HG02840 (cell line): Measurements from ENCODE around the gene OTOL1.
"Not testable (repeated sequence)": the region's sequence is repeated elsewhere in the genome, so short reads cannot be mapped to it uniquely, and the experiment has no call there.

ENCODE experiments used
- ATAC-seq: cut with Tn5 transposase; IDR thresholded peaks from one replicate; pipeline ENCODE4 v1.9.1; 2021; ENCODE audit warnings: mild to moderate bottlenecking, moderate library complexity, moderate number of reproducible peaks; ENCODE audit not compliant: unreplicated experiment, low FRiP score

The OTOL1 gene

DNA sequence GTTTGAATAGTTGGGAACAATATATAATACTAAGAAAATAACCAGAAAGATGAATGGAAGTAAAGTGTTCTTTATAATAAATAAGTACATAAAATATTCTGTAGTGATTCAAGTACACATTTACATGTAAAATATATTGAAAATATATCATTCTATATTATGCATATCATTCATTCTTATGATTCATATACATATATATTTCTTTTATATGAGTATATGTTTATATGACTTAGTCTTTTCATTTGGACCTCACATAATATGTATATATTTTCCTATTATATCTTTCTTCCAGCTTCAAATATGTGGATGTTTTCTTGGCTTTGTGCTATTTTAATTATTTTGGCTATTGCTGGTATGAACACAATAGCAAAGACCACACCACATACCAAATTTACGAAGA lies at the start of gene OTOL1:
OTOL1 (plus strand) TSS at position 301 of the 400 bp plus-strand sequence; CDS start at position 301, 0 bp downstream.
- ATAC-seq: no peak

DNA sequence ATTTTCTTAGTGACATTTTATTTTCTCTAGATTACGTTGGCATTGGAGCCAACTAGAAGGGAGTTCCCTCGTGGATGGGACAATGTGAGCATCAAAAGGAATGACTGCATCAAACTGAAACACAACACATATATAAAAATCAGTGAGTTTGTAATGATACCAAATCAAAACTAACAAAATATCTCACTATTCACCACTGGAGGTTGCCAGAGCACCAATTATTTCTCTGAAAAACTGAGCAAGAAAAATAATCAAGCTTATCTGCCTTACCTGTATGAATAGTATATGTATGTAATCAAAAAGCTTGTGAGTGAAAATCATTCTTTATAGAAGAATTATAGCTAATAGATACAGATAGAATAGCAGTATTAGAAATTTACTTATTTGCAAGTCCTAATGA lies 46.8 kb upstream of the OTOL1 start:
- ATAC-seq: no peak

DNA sequence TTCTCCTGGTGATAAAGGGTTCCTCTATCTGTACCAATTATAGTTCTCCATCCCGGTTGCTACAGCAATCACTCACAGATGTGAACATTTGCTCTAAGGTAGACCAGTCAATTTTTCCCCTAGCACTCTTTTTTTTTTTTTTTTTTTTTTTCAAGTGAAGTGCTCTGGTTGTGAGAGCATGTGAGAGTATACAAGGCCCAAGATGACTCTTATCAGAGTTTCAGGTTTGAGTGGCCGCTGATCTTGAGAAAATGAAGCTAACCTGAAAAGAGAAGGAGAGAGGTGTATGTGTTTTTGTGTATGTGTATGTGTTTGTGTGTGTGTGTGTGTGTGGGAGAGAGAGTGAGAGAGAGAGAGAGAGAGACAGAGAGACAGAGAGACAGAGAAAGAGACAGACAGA lies 44.4 kb upstream of the OTOL1 start:
- ATAC-seq: no peak

DNA sequence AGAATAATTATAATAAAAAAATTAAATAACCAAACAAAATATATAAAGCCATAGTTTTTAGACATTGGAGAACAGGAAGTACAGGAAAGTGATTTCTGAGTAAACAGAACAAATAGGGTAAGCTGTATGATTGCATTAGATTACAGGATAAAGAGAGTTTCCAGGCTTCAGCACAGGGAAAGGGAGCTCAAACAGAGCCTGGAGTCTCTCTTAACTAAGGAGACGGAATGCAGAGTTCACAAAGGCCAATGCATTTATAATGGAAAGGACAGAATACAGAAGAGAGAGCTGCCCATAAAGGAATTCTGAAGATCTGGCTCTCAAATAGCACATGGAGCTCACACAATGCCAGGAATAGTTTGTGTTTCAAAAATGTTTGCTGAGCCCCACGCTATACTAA lies 42.0 kb upstream of the OTOL1 start:
- ATAC-seq: no peak

DNA sequence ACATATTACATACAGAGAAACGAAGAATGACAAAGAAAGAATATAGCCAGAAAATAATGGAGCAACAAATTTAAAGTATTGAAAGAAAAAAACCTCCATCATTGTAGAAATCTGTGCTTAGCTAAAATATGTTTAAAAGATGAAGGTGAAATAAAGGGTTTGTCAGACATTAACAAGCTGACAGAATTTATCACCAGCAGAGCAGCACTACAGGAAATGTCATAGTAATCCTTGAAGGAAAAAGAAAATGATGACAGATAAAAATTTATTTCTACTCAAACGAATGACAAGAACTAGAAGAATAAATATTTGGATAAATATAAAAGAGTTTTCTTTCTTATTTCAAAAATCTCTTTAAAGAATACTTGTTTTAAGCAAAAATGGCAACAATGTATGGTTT lies 40.6 kb upstream of the OTOL1 start:
- no peak for ATAC-seq

DNA sequence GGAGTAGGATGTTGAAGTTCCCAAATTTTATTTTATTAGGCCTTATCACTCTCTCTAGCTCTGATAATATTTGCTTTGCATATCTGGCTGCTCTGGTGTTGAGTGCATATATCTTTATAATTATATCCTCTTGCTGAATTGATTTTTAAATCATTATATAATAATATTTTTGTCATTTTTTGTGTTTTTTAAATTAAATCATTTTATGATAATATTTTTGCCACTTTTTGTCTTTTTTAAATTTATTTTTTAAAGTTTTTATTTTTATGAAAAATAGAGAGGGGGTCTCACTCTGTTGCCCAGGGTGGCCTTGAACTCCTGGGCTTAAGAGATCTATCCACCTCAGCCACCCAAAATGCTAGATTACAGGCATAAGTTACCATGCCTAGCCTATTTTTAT lies 34.5 kb upstream of the OTOL1 start:
- no peak for ATAC-seq

DNA sequence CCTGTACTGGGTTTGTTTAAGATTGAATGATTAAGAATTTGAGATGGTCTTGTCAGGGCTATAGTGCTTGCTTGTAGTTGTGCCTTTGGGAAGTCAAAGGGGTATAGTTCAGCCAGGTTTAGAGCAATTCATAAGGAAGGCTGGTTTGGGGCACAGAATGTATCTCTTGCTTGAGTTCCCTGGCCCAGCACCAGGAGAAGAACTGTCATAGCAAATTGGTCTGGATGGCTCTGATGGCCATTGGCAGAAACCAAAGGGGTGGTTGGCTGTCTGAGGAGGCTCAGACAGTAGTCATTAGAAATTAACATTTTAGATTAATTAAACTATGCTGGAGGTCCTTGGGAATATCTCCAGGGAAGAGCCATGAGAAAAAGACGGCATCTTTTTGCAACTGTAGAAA lies 25.4 kb upstream of the OTOL1 start:
- ATAC-seq: no peak

DNA sequence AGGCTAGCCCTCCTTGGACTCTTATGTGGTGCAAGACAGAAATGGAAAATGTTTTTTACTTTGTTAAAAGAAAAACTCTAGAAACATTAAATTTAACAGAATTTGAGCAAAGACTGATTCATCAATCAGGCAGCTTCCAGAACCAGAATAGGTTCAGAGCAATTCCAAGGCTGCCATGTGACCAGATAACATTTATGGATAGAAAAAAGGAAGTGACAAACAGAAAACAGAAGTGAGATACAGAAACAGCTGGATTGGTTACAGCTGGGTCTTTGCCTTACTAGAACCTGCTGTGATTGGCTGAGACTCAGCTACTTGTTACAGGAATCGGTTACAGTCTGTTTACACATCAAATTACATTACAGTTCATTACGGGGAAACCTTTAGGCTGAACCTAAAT lies 22.5 kb upstream of the OTOL1 start:
- ATAC-seq: no peak

DNA sequence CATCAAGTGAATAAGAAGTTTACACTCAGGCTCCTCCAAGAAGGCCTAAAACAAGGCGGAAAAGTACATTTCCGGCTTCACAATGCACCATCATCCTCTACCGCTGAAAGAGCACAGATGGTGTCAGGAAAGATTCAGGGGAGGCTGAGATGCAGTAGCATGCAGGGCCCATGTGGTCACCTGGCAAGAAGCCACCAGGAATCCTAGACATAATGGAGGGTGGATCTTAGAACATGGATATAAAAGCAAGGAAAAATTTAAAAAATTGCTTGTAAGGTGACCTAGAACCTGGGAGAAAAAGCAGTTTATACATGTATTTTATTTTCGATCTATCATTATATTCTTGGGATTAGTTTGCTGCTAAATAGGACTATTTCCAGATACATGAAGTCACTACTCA lies 21.9 kb upstream of the OTOL1 start:
- no peak for ATAC-seq

DNA sequence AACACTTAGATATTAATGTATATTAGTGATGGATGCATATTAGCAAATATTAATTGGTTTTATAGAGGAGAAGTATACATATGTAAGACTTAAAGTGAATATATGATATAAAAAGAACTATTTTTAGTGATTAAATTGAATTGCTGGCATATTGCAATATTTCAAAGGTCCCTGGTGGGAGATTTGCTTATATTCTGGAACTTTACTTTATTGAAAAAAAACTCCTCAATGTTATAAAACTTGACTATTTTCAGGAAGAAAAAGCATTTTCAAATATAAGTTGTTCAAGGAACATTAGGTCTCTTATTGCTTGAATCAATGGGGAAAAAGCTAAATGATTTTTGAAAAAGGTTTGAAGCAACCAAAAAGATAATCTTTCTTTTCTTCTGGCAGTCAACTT lies 21.4 kb upstream of the OTOL1 start:
- no peak for ATAC-seq

DNA sequence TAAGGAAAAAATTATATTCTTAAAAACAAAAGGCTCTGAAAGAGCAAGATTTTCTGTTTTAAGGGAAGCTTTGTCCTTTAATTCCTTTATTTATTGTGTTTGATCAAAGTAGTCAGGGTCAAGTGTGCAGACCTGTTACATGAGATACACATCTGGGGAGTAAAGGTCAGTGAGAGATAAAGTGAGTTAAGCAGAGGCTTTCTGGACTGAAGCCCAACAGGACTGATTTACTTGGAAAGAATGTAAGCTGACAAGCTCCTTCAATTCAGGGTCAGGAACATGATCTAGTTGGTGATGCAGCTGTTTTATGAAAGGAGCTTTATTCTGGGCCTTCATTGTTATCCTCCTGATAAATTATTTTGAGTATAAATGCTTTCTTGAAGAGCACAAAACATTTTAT lies 20.7 kb upstream of the OTOL1 start:
- ATAC-seq: no peak

DNA sequence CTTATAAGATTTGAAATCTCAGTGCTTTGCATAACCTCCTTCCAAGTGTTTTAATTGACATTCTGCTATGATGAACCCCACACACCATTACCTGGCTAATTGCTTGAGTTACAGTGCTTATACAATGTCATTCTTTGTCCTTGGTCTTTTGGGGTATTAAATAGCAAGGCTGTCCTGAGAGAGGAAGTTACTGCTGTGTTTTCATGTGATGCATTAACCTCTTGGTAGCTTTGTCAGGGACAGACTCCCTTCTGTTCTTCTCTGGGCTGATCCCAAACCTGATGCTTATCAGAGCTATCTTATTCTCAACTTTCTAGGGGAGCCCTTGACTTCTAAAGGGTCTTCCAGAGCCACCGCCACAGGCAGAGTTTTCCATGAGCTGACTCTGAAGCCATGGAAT lies 12.4 kb upstream of the OTOL1 start:
- no peak for ATAC-seq

DNA sequence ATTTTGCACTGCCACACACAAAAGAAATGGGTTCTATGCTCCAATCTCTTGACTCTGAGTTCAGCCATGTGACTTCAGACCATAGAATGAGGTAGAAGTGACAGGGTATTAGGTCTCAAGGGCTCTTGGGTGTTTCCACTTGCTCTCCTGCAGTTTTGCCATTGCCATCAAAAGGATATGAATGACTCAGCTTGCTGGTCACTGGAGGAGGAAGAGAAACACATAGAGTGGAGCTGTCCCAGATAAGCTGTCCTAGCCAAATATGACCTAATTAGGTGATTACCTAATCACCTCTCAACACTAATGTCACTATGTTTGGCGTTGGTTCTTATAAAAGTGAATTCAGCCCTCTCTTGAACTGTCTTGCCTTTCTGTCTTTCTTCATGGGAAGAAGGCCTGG lies 8.3 kb upstream of the OTOL1 start:
- peak; percentile 49 for ATAC-seq

DNA sequence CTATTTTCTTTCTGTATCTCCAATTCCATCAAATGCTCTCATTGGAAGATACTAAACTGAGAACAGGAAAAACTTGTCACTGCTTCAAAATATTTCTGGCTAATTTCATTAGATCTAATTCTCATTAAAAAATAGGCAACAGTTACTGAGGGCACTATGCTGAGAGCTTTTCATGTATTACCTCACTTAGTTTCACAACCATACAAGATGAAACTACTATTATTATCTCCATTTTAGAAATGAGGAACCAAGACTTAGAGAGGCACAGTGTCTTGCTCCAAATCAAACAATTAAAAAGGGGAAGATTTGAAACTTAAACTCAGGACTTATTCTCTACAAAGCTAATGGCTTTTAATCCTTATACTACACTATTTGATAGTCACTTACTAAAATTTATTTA lies 7.2 kb upstream of the OTOL1 start:
- peak; percentile 96 for ATAC-seq

DNA sequence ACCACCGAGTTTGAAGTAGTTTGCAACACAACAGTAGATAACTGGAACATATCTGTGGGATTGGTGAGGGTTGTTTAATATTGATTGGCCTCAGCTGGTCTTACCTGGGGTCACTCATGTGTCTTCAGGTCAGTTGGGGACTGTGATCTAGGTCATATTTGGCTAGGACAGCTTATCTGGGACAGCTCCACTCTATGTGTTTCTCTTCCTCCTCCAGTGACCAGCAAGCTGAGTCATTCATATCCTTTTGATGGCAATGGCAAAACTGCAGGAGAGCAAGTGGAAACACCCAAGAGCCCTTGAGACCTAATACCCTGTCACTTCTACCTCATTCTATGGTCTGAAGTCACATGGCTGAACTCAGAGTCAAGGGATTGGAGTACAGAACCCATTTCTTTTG lies 5.8 kb upstream of the OTOL1 start:
- not testable (repeated sequence) for ATAC-seq

DNA sequence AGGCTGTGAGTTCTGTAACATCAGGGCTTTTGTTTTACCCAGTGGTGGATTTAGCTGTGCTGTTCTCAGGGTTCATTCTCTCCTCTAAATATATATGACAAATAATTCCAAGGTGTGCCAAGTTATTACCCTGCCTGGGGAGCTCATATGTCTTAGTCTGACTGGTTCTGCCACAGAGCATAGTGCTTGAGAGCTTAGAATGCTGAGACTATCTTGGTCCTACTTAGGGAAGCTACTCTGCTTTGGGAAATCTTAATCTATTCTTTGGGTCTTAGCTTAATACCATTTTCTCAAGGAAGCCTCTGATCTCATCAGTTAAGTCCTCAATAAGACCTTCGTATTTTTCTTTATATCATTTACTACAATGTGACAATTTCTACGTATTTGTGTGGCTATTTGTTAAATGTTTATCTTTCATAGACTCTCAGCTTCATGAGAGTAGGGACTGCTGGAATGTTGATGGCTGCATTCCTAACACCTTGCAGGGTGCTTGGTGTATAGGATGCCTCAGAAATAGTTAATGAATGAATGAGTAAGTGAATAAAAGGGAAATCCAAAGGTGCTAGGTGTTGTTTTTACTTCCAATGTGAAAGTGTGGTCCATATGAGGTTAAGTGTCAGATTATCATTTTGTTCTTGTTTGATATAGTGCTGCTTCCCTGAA lies 1.8 kb downstream of the OTOL1 start:
- no peak for ATAC-seq

DNA sequence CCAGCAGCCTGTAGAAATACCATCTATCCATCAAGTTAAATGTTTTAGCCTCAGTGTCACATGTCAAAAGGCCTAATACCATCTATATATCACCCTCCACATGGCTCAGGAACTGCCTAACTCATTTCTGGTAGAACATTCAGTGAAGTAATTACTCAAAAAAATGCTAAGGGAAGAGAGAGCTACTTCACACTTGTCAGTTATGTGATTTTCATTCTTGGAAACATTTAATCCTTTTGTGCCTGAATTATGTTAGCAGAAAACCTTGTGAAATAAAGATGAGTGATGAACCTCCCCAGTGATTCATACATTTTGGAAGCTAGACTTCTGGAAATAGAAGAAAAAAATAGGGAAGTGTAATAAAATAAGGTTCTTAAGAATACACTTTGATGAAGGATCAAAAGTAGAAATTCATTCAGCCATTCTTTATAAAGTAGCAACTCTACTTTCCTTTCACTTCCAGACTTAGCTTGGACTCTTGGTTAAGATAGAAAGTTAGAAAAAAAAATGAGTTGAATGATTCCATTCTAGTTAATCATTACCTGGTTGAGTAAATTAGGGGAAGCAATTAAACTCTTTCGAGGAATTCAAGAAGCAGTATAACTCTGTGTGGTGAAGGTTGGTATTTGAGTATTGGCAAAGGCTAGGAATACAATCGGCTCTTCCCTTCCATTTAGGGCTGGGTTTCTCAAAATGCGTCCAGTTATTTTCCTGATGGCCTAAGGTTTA lies 3.6 kb downstream of the OTOL1 start:
- ATAC-seq: no peak

DNA sequence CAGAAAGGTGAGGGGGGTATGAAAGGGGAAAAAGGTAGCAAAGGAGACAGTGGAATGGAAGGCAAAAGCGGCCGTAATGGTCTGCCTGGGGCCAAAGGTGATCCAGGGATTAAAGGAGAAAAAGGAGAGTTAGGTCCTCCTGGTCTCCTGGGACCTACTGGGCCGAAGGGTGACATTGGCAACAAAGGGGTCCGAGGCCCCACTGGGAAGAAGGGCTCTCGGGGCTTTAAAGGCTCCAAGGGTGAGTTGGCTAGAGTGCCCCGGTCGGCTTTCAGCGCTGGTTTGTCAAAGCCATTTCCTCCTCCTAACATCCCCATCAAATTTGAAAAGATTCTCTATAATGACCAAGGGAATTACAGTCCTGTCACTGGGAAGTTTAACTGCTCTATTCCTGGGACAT lies 6.7 kb downstream of the OTOL1 start:
- no peak for ATAC-seq

DNA sequence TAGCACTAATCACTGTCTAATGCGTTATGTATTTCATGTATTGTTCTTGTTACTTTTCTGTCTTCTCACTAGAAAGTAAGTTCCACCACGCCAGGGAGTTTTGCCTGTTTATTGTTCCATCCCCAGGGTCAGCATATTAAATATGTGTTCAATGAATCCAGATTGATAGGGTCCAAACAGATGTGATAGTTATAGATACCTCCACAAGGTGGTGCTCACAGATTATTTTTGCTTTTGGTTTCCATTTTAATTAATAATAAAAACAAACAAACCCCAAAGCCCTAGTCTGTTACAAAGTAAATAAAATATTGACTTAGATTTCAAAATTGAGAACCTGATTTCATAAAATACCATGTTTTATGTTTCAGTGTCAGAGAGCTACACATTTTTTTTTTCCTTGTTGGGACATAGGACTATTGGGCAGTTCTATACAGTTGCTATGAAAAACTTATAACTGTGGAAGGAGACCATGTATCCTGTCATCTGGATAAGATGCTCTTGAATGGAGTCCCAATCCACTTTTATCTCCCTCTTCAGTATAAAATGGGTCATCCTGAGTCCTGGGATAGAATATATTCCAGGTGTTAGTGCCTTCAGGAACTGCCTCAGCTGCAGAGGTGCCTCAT lies 12.4 kb downstream of the OTOL1 start:
- ATAC-seq: no peak

DNA sequence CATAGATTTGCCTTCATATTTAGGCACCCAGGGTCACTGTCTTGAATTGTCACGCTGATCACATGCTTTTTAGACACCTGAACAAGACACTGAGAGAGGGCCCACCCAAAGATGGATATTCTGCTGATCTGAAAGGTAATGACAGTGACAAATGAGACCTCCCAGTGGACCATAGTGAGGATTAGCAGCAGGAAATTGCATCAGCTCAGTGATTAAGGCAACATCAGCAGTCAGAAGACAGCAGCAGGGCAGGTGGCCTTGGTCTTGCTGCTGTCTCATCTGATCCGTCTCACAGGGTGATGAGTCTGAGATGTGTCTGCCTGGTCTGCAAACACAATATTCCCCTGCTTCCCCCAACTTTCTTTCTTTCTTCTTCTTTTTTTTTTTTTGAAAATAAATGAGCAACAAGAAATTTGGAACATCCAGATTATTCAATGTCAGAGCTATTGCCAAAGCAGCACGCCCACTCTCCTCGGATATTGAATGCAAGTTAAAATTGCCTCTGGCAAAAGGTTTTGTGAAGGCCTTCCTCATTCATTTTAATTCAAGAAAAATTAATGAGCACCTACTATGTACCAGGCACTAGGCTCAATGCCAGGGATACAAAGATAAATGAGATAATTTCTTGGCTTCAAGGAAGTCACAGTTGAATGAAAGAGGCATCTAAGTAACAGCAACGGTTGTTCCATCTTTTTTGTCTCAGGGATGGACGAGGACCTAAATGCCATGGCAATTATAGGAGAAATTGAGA lies 14.1 kb downstream of the OTOL1 start:
- ATAC-seq: no peak

DNA sequence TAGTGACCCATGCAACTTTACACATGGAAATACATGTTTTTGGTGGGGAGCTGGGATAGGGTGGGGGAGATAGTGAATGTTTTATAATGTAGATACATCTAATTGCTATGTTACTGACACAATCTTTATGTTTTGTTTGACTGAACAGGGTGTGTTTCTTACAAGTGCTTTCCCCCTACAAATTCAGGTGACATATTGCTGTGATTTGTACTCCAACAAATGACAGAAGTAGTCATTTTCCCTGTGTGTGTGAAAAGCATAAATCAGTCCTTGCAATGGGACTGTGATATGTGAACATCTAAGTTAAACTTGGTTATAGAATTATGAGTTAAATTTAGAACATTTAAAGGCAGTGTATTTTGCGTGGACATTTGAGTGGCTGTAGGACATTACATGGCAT lies 27.3 kb downstream of the OTOL1 start:
- no peak for ATAC-seq
